Neuron (in vitro differentiated cells): Measurements from ENCODE around the gene GAL3ST1.
"Not testable (repeated sequence)": the region's sequence is repeated elsewhere in the genome, so short reads cannot be mapped to it uniquely, and the experiment has no call there.

Experiments
- H2AFZ ChIP-seq: one replicate; pipeline ENCODE4 v1.6.1; 2013; ENCODE audit warnings: low read depth, mild to moderate bottlenecking, inconsistent platforms, low read length, moderate library complexity
- H3K27me3 ChIP-seq: one replicate; pipeline ENCODE4 v1.6.1; 2013; ENCODE audit warnings: low read length; ENCODE audit not compliant: insufficient read depth
- H3K36me3 ChIP-seq: one replicate; pipeline ENCODE4 v1.6.1; 2013; ENCODE audit warnings: low read length; ENCODE audit not compliant: insufficient read depth
- H3K4me1 ChIP-seq: one replicate; pipeline ENCODE4 v1.6.1; 2013; ENCODE audit warnings: low read length; ENCODE audit not compliant: insufficient read depth
- H3K4me3 ChIP-seq: 2 replicates; pipeline ENCODE4 v1.5.1; 2013; ENCODE audit warnings: mild to moderate bottlenecking, low read length, moderate library complexity
- H3K9me3 ChIP-seq: one replicate; pipeline ENCODE4 v1.6.1; 2013; ENCODE audit warnings: low read length

GAL3ST1 gene

GRCh38 chr22:30555282-30556210, 18.9 kb downstream of the GAL3ST1 start:
- Histone ChIP-seq H3K36me3 (no peaks in the 10 kb centered on the region), H3K4me1 (no peaks in the 10 kb centered on the region), H3K9me3 (no peaks in the 10 kb centered on the region), H3K4me3 (no peak overlapping the region), H3K27me3 (no peaks in the 10 kb centered on the region), H2AFZ (no peak overlapping the region)

GRCh38 chr22:30553971-30554370, 20.5 kb downstream of the GAL3ST1 start:
- no peaks in the 10 kb centered on the region for H3K9me3 ChIP-seq
- H3K4me3 ChIP-seq: no peak overlapping the region
- H3K4me1 ChIP-seq: no peaks in the 10 kb centered on the region
- H3K36me3 ChIP-seq: no peaks in the 10 kb centered on the region
- H2AFZ ChIP-seq: no peak overlapping the region
- H3K27me3 ChIP-seq: no peaks in the 10 kb centered on the region

- no peak overlapping the region for H2AFZ ChIP-seq
- peaks cover 1% of the 10 kb centered on the region for H3K27me3 ChIP-seq
- no peaks in the 10 kb centered on the region for H3K4me1 ChIP-seq
- no peaks in the 10 kb centered on the region for H3K9me3 ChIP-seq
- H3K36me3 ChIP-seq: no peaks in the 10 kb centered on the region
- no peak overlapping the region for H3K4me3 ChIP-seq
Observed at GRCh38 chr22:30552719-30553118, 21.7 kb downstream of the GAL3ST1 start.

GRCh38 chr22:30551813-30552212, 22.7 kb downstream of the GAL3ST1 start:
- not testable (repeated sequence) for H3K36me3 ChIP-seq, H3K4me3 ChIP-seq

GRCh38 chr22:30547188-30547587, 27.3 kb downstream of the GAL3ST1 start:
- Histone ChIP-seq H3K9me3 (no peaks in the 10 kb centered on the region), H2AFZ (no peak overlapping the region), H3K27me3 (peaks cover 5% of the 10 kb centered on the region), H3K4me3 (no peak overlapping the region), H3K4me1 (peaks cover 6% of the 10 kb centered on the region), H3K36me3 (no peaks in the 10 kb centered on the region)

More at GRCh38 chr22:30551813-30552212, 22.7 kb downstream of the GAL3ST1 start:
- not testable (repeated sequence) for H2AFZ ChIP-seq, H3K4me1 ChIP-seq, H3K9me3 ChIP-seq, H3K27me3 ChIP-seq

GRCh38 chr22:30546616-30547015, 27.8 kb downstream of the GAL3ST1 start, which contains the start of gene SEC14L6:
SEC14L6 (minus strand) TSS chr22:30546741; CDS start chr22:30546682, 59 bp downstream.
- Histone ChIP-seq H3K4me3 (no peak within 1 kb of the TSS), H2AFZ (no peak within 1 kb of the TSS), H3K4me1 (peaks cover 6% of the 10 kb centered on the region), H3K9me3 (no peaks in the 10 kb centered on the region), H3K36me3 (no peaks in the 10 kb centered on the region), H3K27me3 (peaks cover 5% of the 10 kb centered on the region)

- H3K27me3 ChIP-seq: peaks cover 5% of the 10 kb centered on the region
- no peaks in the 10 kb centered on the region for H3K36me3 ChIP-seq
- no peaks in the 10 kb centered on the region for H3K9me3 ChIP-seq
- peak overlapping the region; percentile 52 for H3K4me3 ChIP-seq
- peak overlapping the region; percentile 91 for H2AFZ ChIP-seq
- H3K4me1 ChIP-seq: peaks cover 6% of the 10 kb centered on the region
Observed at GRCh38 chr22:30542811-30543188, 31.7 kb downstream of the GAL3ST1 start.

GRCh38 chr22:30541961-30542810, 32.3 kb downstream of the GAL3ST1 start:
- no peaks in the 10 kb centered on the region for H3K9me3 ChIP-seq
- peak overlapping the region; percentile 91 for H2AFZ ChIP-seq
- peak overlapping the region; percentile 52 for H3K4me3 ChIP-seq
- no peaks in the 10 kb centered on the region for H3K27me3 ChIP-seq
- H3K36me3 ChIP-seq: no peaks in the 10 kb centered on the region
- peaks cover 6% of the 10 kb centered on the region for H3K4me1 ChIP-seq

- not testable (repeated sequence) for H3K27me3 ChIP-seq, H3K9me3 ChIP-seq, H3K36me3 ChIP-seq, H3K4me1 ChIP-seq
- Histone ChIP-seq H2AFZ (peak overlapping the region; percentile 91), H3K4me3 (peak overlapping the region; percentile 52)
Observed at GRCh38 chr22:30541511-30541910, 33.0 kb downstream of the GAL3ST1 start.

- Histone ChIP-seq H3K27me3 (no peaks in the 10 kb centered on the region), H3K36me3 (no peaks in the 10 kb centered on the region), H3K4me3 (no peak overlapping the region), H3K9me3 (no peaks in the 10 kb centered on the region), H3K4me1 (peaks cover 6% of the 10 kb centered on the region), H2AFZ (no peak overlapping the region)
Observed at GRCh38 chr22:30539368-30539767, 35.1 kb downstream of the GAL3ST1 start.

- no peak overlapping the region for H3K4me3 ChIP-seq
- no peaks in the 10 kb centered on the region for H3K9me3 ChIP-seq
- H3K4me1 ChIP-seq: peaks cover 6% of the 10 kb centered on the region
Observed at GRCh38 chr22:30538280-30538679, 36.2 kb downstream of the GAL3ST1 start.

GRCh38 chr22:30537083-30537731, 37.3 kb downstream of the GAL3ST1 start:
- H3K9me3 ChIP-seq: no peaks in the 10 kb centered on the region

More at GRCh38 chr22:30538280-30538679, 36.2 kb downstream of the GAL3ST1 start:
- Histone ChIP-seq H2AFZ (no peak overlapping the region), H3K36me3 (no peaks in the 10 kb centered on the region), H3K27me3 (no peaks in the 10 kb centered on the region)

GRCh38 chr22:30535182-30535581, 39.3 kb downstream of the GAL3ST1 start:
- no peaks in the 10 kb centered on the region for H3K9me3 ChIP-seq
- H3K36me3 ChIP-seq: no peaks in the 10 kb centered on the region
- no peak overlapping the region for H3K4me3 ChIP-seq
- H3K4me1 ChIP-seq: no peaks in the 10 kb centered on the region
- H2AFZ ChIP-seq: no peak overlapping the region
- no peaks in the 10 kb centered on the region for H3K27me3 ChIP-seq

More at GRCh38 chr22:30537083-30537731, 37.3 kb downstream of the GAL3ST1 start:
- no peak overlapping the region for H3K4me3 ChIP-seq
- H2AFZ ChIP-seq: no peak overlapping the region
- no peaks in the 10 kb centered on the region for H3K27me3 ChIP-seq
- H3K36me3 ChIP-seq: no peaks in the 10 kb centered on the region
- no peaks in the 10 kb centered on the region for H3K4me1 ChIP-seq
